HepG2 (cell line): ENCODE measurements around the gene SERPINA3. TPM values are rescaled to one million over a fixed set of nuclear protein-coding genes. Genes with fewer than 3 reads are reported as not detected.

Source experiments
- MATR3 ChIP-seq: sonication (generic); formaldehyde crosslinking; IDR thresholded peaks from 2 replicates; pipeline ENCODE4 v1.4.0; 2020; ENCODE audit warnings: missing genetic modification reagents
- MYC ChIP-seq: sonication (generic); formaldehyde crosslinking; IDR thresholded peaks from 2 replicates; pipeline ENCODE4 v1.9.0; 2021; ENCODE audit warnings: missing genetic modification reagents, borderline replicate concordance
- NCOA2 ChIP-seq: sonication (generic); formaldehyde crosslinking; IDR thresholded peaks from 2 replicates; pipeline ENCODE4 v1.8.0; 2022; ENCODE audit warnings: inconsistent platforms
- NFATC3 ChIP-seq: sonication (generic); formaldehyde crosslinking; IDR thresholded peaks from 2 replicates; pipeline ENCODE4 v1.5.1; 2020; ENCODE audit warnings: mild to moderate bottlenecking, missing genetic modification reagents
- NFKB2 ChIP-seq: sonication (generic); formaldehyde crosslinking; IDR thresholded peaks from 2 replicates; pipeline ENCODE4 v1.4.0; 2020; ENCODE audit warnings: missing genetic modification reagents, borderline replicate concordance
- PTBP1 ChIP-seq: fragments of 200-400 bp; formaldehyde crosslinking; IDR thresholded peaks from 2 replicates; pipeline ENCODE4 v1.6.1; 2018; ENCODE audit warnings: low read length, low read depth; ENCODE audit not compliant: poor library complexity, severe bottlenecking
- RXRB ChIP-seq: IDR thresholded peaks from 2 replicates; pipeline ENCODE4 v1.6.1; 2016; ENCODE audit warnings: borderline replicate concordance, missing genetic modification reagents, missing compliant biosample characterization
- SIN3A ChIP-seq: IDR thresholded peaks from 2 replicates; pipeline ENCODE4 v1.6.1; 2011; ENCODE audit warnings: low read depth, mild to moderate bottlenecking, control low read depth, low read length, borderline replicate concordance
- TCF12 ChIP-seq, 2 experiments: fragments of 450-650 bp in 1 of 2; sonication (generic) in 1 of 2; formaldehyde crosslinking in 1 of 2; IDR thresholded peaks; 2 replicates each; pipeline versions ENCODE4 v1.6.1 to v1.8.0; 2017 to 2022; ENCODE audit warnings: antibody characterized with exemption in 1 of 2, mild to moderate bottlenecking in 1 of 2, missing genetic modification reagents in 1 of 2, moderate library complexity in 1 of 2
- ZNF235 ChIP-seq: sonication (generic); formaldehyde crosslinking; IDR thresholded peaks from 2 replicates; pipeline ENCODE4 v1.8.1; 2023; ENCODE audit warnings: mild to moderate bottlenecking, missing genetic modification reagents, borderline replicate concordance
- ZNF546 ChIP-seq: sonication (generic); formaldehyde crosslinking; conservative IDR thresholded peaks from 2 replicates; pipeline ENCODE4 v1.8.1; 2023; ENCODE audit warnings: mild to moderate bottlenecking, missing genetic modification reagents
- ZNF563 ChIP-seq: sonication (generic); formaldehyde crosslinking; IDR thresholded peaks from 2 replicates; pipeline ENCODE4 v1.8.0; 2022; ENCODE audit warnings: mild to moderate bottlenecking, moderate library complexity, missing genetic modification reagents
- ZNF850 ChIP-seq: sonication (generic); formaldehyde crosslinking; conservative IDR thresholded peaks from 2 replicates; pipeline ENCODE4 v1.9.0; 2021; ENCODE audit warnings: mild to moderate bottlenecking, missing genetic modification reagents
- polyA plus RNA-seq, 8 experiments: library from polyadenylated mRNA; depleted of rRNA in 3 of 8; stranded (reverse) in 7 of 8; unstranded in 1 of 8; fragments of >200 nt; fragmentation: Illumina TruSeq in 4 of 8; extraction: Trizol in 4 of 8; gene quantifications; 2 replicates each; pipeline versions ENCODE4 v1.2.1 to v1.2.3, GENCODE V29; 2011 to 2016; ENCODE audit warnings: low read depth in 4 of 8, missing spikeins in 1 of 8, mixed read lengths in 1 of 8; ENCODE audit not compliant: insufficient read depth in 1 of 8
- total RNA-seq, 5 experiments: library from RNA; depleted of rRNA; stranded (reverse); fragments of >200 nt; fragmentation: Illumina TruSeq; extraction: Trizol; gene quantifications; 2 replicates each; pipeline ENCODE4 v1.2.3, GENCODE V29; 2016; ENCODE audit warnings: low read depth in 1 of 5
- TF ChIP-seq, protein P1 (sequence below): sonication (generic); formaldehyde crosslinking; IDR thresholded peaks from 2 replicates; pipeline ENCODE4 v1.9.0; 2021; ENCODE audit warnings: missing genetic modification reagents, borderline replicate concordance
- TF ChIP-seq, protein P2 (sequence below): sonication (generic); formaldehyde crosslinking; IDR thresholded peaks from 2 replicates; pipeline ENCODE4 v1.4.0; 2020; ENCODE audit warnings: missing genetic modification reagents
- TF ChIP-seq, protein P3 (sequence below): sonication (generic); formaldehyde crosslinking; IDR thresholded peaks from 2 replicates; pipeline ENCODE4 v1.4.0; 2020; ENCODE audit warnings: missing genetic modification reagents
- TF ChIP-seq, protein P4 (sequence below): sonication (generic); formaldehyde crosslinking; IDR thresholded peaks from 2 replicates; pipeline ENCODE4 v1.5.1; 2020; ENCODE audit warnings: missing genetic modification reagents, mild to moderate bottlenecking, borderline replicate concordance

Gene SERPINA3
- total and polyA plus RNA-seq, 2 of the 13 experiments (the other 11 are each of a cell fraction or from before 2014, with no cell fraction given) = 825 to 2,200 TPM

DNA sequence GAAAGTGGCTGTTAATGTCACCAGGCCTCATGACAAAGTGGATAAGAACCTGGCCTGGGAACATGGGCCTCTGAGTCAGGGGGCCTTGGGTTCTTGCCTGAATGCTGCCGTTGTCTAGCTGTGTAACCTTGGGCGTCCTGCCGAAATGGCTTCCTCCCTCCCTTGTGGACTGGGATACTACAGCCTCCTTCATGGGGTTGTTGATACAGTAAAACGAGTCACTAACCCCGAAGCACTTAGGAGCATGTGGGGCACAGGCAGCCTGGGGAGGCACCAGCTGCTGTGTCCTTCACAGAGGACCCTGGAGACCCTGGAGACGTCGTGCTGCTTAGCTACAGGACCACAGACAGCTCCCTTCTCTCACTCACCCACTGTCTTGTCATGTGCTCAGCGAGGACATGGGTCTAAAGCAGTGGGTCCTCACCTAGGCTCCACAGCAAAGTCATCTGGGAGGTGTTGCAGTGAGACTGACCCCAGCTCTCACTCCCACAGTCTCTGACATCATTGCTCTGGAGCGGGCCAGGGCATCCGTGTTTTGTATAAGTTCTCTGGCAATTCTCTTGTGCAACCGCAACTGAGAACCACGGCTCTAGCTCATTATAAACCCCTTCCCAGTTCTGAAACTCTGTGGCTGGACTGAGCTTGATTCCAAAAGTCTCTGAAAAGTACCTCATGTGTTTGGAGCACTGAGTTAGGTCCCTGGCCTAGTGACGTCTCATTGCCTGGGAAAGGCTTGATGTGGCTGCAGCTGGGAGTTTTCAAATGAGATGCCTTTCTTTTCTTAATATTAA, 42.1 kb downstream of the SERPINA3 start (continued):
- TF ChIP-seq, protein P1, sequence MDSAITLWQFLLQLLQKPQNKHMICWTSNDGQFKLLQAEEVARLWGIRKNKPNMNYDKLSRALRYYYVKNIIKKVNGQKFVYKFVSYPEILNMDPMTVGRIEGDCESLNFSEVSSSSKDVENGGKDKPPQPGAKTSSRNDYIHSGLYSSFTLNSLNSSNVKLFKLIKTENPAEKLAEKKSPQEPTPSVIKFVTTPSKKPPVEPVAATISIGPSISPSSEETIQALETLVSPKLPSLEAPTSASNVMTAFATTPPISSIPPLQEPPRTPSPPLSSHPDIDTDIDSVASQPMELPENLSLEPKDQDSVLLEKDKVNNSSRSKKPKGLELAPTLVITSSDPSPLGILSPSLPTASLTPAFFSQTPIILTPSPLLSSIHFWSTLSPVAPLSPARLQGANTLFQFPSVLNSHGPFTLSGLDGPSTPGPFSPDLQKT (CRISPR knock-in tag) = no peak
- TF ChIP-seq, protein P2, sequence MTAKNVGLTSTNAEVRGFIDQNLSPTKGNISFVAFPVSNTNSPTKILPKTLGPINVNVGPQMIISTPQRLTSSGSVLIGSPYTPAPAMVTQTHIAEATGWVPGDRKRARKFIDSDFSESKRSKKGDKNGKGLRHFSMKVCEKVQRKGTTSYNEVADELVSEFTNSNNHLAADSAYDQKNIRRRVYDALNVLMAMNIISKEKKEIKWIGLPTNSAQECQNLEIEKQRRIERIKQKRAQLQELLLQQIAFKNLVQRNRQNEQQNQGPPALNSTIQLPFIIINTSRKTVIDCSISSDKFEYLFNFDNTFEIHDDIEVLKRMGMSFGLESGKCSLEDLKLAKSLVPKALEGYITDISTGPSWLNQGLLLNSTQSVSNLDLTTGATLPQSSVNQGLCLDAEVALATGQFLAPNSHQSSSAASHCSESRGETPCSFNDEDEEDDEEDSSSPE (CRISPR knock-in tag) = no peak
- TF ChIP-seq RXRB (CRISPR knock-in tag) (peak; percentile 16; the same call in 1 of the 2 replicates), PTBP1 (no peak), NFATC3 (CRISPR knock-in tag) (no peak), MYC (peak; percentile 53; the same call in 1 of the 2 replicates), ZNF235 (CRISPR knock-in tag) (no peak), NCOA2 (CRISPR knock-in tag) (peak; percentile 20; the same call in 1 of the 2 replicates), ZNF850 (CRISPR knock-in tag) (no peak), ZNF546 (CRISPR knock-in tag) (no peak), MATR3 (no peak), NFKB2 (0 out of 2 replicates have a peak, but pooled peaks have one; percentile 44), SIN3A (no peak), TCF12 (IDR thresholded peaks at IDR 0.05) (no peak), TCF12 (CRISPR knock-in tag; IDR thresholded peaks at IDR 0.05) (no peak), ZNF563 (CRISPR knock-in tag) (no peak)
- TF ChIP-seq, protein P3, sequence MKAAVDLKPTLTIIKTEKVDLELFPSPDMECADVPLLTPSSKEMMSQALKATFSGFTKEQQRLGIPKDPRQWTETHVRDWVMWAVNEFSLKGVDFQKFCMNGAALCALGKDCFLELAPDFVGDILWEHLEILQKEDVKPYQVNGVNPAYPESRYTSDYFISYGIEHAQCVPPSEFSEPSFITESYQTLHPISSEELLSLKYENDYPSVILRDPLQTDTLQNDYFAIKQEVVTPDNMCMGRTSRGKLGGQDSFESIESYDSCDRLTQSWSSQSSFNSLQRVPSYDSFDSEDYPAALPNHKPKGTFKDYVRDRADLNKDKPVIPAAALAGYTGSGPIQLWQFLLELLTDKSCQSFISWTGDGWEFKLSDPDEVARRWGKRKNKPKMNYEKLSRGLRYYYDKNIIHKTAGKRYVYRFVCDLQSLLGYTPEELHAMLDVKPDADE (CRISPR knock-in tag) = no peak
- TF ChIP-seq, protein P4, sequence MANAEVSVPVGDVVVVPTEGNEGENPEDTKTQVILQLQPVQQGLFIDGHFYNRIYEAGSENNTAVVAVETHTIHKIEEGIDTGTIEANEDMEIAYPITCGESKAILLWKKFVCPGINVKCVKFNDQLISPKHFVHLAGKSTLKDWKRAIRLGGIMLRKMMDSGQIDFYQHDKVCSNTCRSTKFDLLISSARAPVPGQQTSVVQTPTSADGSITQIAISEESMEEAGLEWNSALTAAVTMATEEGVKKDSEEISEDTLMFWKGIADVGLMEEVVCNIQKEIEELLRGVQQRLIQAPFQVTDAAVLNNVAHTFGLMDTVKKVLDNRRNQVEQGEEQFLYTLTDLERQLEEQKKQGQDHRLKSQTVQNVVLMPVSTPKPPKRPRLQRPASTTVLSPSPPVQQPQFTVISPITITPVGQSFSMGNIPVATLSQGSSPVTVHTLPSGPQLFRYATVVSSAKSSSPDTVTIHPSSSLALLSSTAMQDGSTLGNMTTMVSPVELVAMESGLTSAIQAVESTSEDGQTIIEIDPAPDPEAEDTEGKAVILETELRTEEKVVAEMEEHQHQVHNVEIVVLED (CRISPR knock-in tag) = no peak
